ENCODE measurements around the gene C8G.

The C8G gene

GRCh38 chr9:136963751-136964150 lies 18.7 kb downstream of the C8G start:
- ChIA-PET POLR2A (no interaction called here), CTCF (no interaction called here)
- DNase-seq (ENCODE audit: extremely low spot score) = no peak
- TF ChIP-seq SUZ12 (IDR thresholded peaks at IDR 0.05) (no peak), FOXA1 (IDR thresholded peaks at IDR 0.05) (no peak), L3MBTL2 (conservative IDR thresholded peaks at IDR 0.05) (no peak), FOXM1 (IDR thresholded peaks at IDR 0.05; ENCODE audit: borderline replicate concordance) (no peak), ARNT (IDR thresholded peaks at IDR 0.05) (no peak), ELF4 (IDR thresholded peaks at IDR 0.05) (no peak), CTBP1 (IDR thresholded peaks at IDR 0.05; ENCODE audit: borderline replicate concordance) (no peak), TARDBP (IDR thresholded peaks at IDR 0.05) (no peak), BHLHE40 (IDR thresholded peaks at IDR 0.05; ENCODE audit: borderline replicate concordance) (no peak), PKNOX1 (IDR thresholded peaks at IDR 0.05) (no peak), SP1 (IDR thresholded peaks at IDR 0.05) (no peak), FOXK2 (IDR thresholded peaks at IDR 0.05) (no peak), HDGF (IDR thresholded peaks at IDR 0.05; ENCODE audit: borderline replicate concordance) (no peak), LEF1 (IDR thresholded peaks at IDR 0.05; ENCODE audit: borderline replicate concordance) (no peak), ZNF384 (IDR thresholded peaks at IDR 0.05) (no peak), NFRKB (IDR thresholded peaks at IDR 0.05) (no peak)

GRCh38 chr9:136964171-136964689 lies 19.2 kb downstream of the C8G start:
- ChIA-PET CTCF (no interaction called here), POLR2A (interaction anchor here (1.0 kb wide), 1 partner anchor 16 kb away, joined by 4 read pairs; no protein-coding TSS in a partner anchor)
- DNase-seq (ENCODE audit: extremely low spot score) = no peak
- TF ChIP-seq SUZ12 (IDR thresholded peaks at IDR 0.05) (no peak), ZNF384 (IDR thresholded peaks at IDR 0.05) (no peak), ELF4 (IDR thresholded peaks at IDR 0.05) (no peak), CTBP1 (IDR thresholded peaks at IDR 0.05; ENCODE audit: borderline replicate concordance) (no peak), TARDBP (IDR thresholded peaks at IDR 0.05) (no peak), SP1 (IDR thresholded peaks at IDR 0.05) (no peak), PKNOX1 (IDR thresholded peaks at IDR 0.05) (no peak), FOXM1 (IDR thresholded peaks at IDR 0.05; ENCODE audit: borderline replicate concordance) (no peak), L3MBTL2 (conservative IDR thresholded peaks at IDR 0.05) (no peak), NFRKB (IDR thresholded peaks at IDR 0.05) (no peak), FOXK2 (IDR thresholded peaks at IDR 0.05) (no peak), ARNT (IDR thresholded peaks at IDR 0.05) (no peak), FOXA1 (IDR thresholded peaks at IDR 0.05) (no peak), BHLHE40 (IDR thresholded peaks at IDR 0.05; ENCODE audit: borderline replicate concordance) (no peak), HDGF (IDR thresholded peaks at IDR 0.05; ENCODE audit: borderline replicate concordance) (no peak)

- TF ChIP-seq ZNF384 (IDR thresholded peaks at IDR 0.05) (no peak), CTBP1 (IDR thresholded peaks at IDR 0.05; ENCODE audit: borderline replicate concordance) (no peak), ARNT (IDR thresholded peaks at IDR 0.05) (no peak)
- CTCF ChIA-PET = interaction anchor here (1.1 kb wide), 1 partner anchor 64 kb away, joined by 4 read pairs; no protein-coding TSS in a partner anchor
- DNase-seq (ENCODE audit: extremely low spot score) = no peak
- POLR2A ChIA-PET = interaction anchor here (1.0 kb wide), 1 partner anchor 17 kb away, joined by 4 read pairs; no protein-coding TSS in a partner anchor
Observed at GRCh38 chr9:136964833-136965422, 19.9 kb downstream of the C8G start.

- TF ChIP-seq SP1 (IDR thresholded peaks at IDR 0.05) = no peak
- no peak for TF ChIP-seq TARDBP (IDR thresholded peaks at IDR 0.05)
- no peak for TF ChIP-seq ZNF384 (IDR thresholded peaks at IDR 0.05)
- no peak for TF ChIP-seq LEF1 (IDR thresholded peaks at IDR 0.05; ENCODE audit: borderline replicate concordance)
- no peak for TF ChIP-seq PKNOX1 (IDR thresholded peaks at IDR 0.05)
- TF ChIP-seq FOXA1 (IDR thresholded peaks at IDR 0.05) = no peak
- TF ChIP-seq L3MBTL2 (conservative IDR thresholded peaks at IDR 0.05) = no peak
- TF ChIP-seq CTBP1 (IDR thresholded peaks at IDR 0.05; ENCODE audit: borderline replicate concordance) = no peak
- TF ChIP-seq ARNT (IDR thresholded peaks at IDR 0.05) = no peak
- DNase-seq (ENCODE audit: extremely low spot score) = no peak
- POLR2A ChIA-PET = no interaction called here
- CTCF ChIA-PET = interaction anchor here (1.1 kb wide), 1 partner anchor 63 kb away, joined by 4 read pairs; no protein-coding TSS in a partner anchor
Observed at GRCh38 chr9:136965771-136966484, 20.9 kb downstream of the C8G start.

- POLR2A ChIA-PET = interaction anchor here (0.8 kb wide), 1 partner anchor 24 kb away, joined by 3 read pairs; the partner anchor contains the start of gene PAXX
- CTCF ChIA-PET = no interaction called here
Observed at GRCh38 chr9:136968333-136969127, 23.5 kb downstream of the C8G start.

More at GRCh38 chr9:136968333-136969127, 23.5 kb downstream of the C8G start:
- no peak for DNase-seq (ENCODE audit: extremely low spot score)
- TF ChIP-seq SP1 (IDR thresholded peaks at IDR 0.05) (no peak), SUZ12 (IDR thresholded peaks at IDR 0.05) (no peak)

Measured in HEK293T (cell line).